HG03442 (cell line): Measurements from ENCODE around the gene SYCE3.
"Not testable (repeated sequence)": the region's sequence is repeated elsewhere in the genome, so short reads cannot be mapped to it uniquely, and the experiment has no call there.

Source experiments
- ATAC-seq: cut with Tn5 transposase; IDR thresholded peaks from one replicate; pipeline ENCODE4 v1.9.1; 2021; ENCODE audit warnings: mild to moderate bottlenecking, moderate library complexity; ENCODE audit not compliant: unreplicated experiment

Gene SYCE3, protein sequence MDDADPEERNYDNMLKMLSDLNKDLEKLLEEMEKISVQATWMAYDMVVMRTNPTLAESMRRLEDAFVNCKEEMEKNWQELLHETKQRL

DNA sequence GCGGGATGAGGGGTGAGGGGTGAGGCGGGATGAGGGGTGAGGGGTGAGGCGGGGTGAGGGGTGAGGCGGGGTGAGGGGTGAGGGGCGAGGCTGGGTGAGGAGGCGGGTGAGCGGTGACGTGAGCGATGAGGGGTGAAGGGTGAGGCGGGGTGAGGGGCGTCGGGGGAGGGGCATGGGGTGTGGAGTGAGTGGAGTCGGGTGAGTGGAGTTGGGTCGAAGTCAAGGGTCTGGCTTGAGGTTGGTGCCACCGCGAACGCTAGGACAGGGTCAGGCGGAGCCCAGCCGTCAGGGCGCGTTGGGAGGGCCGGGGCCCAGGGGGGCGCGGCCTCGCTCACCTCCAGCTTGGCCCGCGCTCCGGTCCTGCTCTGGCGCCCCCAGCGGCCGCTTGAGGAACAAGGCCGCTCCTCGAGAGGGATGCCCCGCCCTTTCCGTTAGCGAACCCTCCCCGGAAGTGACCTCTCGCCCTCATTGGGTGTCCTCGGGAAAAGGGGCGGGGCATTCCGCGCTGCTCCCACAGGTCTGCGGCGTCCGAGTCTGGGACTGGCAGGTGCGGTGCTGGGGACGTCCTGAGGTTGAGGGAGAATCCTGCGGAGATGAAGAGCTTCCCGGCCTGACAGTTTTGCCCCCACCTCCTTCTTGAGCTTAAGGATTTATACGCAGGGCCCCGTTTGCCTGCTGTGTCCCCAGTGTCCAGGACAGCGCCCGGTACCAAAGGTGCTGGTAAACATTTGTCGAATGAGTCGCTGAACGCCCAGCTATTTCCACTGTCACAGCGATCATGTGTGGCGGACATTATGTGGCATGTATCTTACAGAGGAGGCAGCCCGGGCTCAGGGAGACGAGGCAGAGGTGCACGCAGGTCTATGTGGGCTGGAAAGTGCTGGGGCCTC is at the start of gene SYCE3:
Gene SYCE3, minus strand, starts transcription at position 397 of the 890 bp plus-strand sequence. CDS start 6,514 bp downstream, outside the sequence.
- ATAC-seq, result peak; percentile 92

DNA sequence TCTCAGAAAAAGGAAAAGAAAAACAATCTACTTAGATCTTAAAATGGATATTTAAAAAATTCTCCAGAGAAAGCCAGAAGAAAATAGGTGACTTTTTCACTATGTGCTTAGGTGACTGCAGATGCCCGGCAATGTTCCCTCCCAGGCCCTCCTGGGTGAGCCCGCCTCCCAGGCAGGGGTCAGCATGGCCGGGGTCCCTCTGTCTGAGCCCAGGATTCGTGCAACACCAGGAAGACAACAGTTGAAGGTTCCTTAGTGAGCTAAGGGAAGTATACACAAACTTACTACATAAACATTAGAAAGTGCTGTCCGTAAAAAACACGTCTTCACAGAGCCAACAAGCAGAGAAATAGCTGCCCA is 49.4 kb upstream of the SYCE3 start:
- no peak for ATAC-seq

DNA sequence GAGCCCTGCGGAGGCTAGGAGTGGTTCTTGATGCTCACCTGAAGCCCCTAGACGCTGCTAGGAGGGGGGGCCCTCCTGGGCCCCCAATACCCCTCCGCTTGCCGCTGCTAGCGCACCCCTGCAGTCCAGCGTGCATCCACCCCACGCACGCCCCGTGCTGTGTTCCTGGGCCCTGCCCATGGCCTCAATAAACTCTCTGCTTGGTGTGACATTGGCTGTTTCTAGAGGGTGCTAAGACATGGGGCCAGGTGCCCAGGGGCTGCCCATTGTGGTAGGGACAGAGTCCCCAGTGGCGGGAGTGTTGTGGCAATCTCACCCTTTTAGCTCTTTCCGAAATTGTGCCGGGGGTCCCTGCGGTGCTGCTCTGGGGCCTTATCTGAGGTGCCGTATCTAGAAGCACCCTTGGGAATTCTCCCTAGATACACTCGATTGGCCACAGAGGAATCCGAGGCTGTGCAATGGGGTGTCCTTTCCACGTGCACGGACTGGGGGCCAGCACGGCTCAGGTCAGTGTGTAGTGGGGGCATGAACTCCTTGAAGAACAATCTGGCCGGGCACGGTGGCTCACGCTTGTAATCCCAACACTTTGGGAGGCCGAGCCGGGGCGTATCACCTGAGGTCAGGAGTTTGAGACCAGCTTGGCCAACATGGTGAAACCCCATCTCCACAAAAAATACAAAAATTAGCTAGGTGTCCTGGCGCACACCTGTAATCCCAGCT is 48.8 kb upstream of the SYCE3 start:
- ATAC-seq, result no peak

DNA sequence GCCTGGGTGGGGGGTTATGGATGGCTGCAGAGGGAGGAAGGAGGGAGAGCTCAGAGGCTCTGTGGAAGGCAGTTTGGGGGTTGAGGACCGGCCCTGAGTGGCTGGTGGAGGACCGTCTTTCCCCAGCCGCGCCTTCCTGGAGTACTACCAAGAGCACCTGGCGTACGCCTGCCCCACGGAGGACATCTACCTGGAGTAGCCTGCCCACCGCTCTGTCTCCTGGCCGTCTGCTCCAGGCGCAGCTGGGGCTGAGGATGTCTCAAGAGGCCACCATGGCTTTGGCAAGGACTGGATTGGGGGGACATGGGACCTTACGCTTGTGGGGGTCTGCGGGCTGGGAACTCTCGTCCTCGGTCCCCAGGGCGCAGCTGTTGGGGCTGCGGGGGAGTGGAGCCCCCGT is 47.9 kb upstream of the SYCE3 start:
- ATAC-seq, result no peak

DNA sequence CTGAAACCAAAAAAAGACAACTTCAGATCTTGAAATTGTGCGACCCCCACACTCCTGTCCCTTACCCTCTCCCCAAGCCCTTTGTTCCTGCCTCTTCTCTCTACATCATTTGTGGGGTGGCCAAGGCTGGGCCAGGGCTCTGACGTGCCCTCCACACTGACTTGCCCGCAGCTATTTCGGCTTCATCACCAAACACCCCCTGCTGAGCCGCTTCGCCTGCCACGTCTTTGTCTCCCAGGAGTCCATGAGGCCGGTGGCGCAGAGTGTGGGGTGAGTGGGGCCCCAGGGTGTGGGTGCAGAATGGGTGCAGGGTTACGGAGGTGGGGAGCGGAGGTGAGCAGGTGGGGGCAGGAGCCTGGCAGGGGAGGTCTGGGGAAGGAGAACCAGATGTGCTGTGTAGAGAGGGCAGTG is 47.3 kb upstream of the SYCE3 start:
- no peak for ATAC-seq

DNA sequence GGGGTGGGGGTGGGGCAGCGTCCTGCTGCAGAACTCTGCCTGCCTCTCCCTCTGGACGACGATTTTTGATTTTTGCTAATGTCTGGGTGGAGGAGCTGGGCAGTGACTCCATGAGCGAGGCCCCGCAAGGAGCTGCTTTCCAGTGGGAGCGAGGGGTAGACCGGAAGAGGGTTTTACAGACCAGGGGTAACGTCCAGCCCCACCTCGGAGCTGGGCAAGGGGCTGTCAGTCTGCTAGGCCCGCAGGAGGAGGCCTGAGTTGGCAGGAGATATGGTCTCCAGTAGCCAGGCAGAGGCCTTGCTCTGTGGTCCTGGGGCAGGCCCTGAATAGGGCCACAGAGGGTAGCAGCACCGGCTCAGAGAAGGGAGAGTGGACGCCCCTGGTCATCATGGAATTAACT is 46.9 kb upstream of the SYCE3 start:
- ATAC-seq, result no peak

DNA sequence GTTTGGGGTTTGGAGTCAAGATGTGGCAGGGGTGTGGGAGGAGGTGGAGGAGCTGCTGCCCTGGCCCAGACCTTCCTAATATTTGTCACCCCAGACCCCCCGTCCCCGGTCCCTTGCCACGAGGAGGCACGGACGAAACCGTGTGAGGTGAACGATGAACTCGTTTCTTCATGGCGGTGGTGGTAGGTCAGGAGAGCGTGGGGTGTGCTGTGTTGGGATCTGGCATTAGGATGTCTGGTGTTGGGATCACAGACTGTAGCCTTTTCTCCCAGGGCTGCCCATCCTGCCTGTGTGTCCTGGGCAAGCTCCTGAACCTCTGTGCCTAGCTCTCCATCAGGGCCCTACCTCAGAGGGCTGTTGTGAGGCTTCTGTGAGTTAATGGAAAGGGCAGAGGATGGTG is 46.3 kb upstream of the SYCE3 start:
- ATAC-seq, result no peak

DNA sequence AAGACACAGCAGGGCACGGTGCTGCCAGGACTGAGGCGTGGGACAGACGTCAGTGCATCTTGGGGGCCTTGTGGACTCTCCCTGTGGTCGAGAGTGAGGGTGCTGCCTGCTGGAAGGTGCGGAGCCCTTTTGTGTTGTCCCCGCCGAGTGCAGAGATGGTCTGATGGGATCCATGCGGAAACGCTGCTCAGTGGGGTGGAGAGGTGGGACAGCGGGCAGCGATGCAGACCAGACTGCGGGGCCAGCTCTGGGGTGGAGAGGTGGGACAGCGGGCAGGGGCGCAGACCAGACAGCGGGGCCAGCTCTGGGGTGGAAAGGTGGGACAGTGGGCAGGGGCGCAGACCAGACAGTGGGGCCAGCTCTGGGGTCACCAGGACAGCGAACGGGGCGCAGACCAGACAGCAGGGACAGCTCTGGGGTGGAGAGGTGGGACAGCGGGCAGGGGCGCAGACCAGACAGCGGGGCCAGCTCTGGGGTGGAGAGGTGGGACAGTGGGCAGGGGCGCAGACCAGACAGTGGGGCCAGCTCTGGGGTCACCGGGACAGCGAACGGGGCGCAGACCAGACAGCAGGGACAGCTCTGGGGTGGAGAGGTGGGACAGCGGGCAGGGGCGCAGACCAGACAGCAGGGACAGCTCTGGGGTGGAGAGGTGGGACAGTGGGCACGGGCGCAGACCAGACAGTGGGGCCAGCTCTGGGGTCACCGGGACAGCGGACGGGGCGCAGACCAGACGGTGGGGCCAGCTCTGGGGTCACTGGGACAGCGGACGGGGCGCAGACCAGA is 45.5 kb upstream of the SYCE3 start:
- ATAC-seq, result not testable (repeated sequence)

DNA sequence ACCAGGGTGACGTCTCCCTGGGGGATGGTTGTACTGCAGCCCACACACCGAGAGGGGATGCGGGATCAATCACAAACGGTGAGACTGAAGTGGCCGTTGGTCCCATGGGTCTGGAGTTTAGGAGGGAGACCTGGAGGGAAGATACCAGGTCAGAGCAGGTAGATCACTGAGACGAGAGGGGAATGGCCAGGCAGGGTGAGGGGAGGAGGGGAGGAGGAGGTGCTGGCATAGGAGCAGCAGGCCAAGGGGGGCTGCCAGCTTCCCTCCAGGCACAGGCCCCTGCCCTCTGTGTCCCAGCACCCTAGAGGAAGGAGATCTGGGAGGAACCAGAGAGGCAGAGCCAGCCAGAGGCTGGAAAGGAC is 44.9 kb upstream of the SYCE3 start:
- no peak for ATAC-seq

DNA sequence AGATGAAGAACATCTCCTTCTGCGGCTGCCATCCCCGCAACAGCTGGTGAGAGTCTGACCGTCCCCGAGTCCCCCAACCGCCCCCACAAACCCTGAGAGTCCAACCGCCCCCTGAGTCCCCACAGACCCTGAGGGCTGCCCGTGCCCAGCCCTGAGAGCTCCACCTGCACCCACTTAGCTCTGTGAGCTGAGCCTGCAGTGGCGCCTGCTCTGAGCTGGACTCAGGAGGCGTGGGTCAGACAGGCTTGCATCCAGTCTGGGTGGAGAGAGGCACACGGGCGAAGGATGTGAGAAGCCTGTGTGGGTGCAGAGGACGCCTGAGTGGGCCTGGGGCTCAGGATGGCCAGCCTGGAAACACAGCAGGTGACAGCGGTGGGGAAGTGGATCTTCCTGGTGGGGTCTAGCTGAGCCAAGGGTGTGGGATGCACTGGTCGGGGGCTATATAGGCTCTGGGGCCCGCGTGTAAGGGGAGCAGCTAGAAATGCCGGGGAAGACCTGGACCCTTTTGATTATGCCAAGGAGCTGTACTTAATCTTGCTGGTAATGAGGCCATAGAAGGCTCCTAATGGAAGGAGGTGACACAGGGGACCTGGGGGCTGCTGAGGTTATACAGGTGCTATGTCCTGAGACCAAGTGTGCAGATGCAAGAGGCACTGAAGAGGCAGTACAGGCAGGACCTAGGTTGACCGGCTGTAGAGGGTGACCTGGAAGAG is 44.4 kb upstream of the SYCE3 start:
- ATAC-seq, result no peak

DNA sequence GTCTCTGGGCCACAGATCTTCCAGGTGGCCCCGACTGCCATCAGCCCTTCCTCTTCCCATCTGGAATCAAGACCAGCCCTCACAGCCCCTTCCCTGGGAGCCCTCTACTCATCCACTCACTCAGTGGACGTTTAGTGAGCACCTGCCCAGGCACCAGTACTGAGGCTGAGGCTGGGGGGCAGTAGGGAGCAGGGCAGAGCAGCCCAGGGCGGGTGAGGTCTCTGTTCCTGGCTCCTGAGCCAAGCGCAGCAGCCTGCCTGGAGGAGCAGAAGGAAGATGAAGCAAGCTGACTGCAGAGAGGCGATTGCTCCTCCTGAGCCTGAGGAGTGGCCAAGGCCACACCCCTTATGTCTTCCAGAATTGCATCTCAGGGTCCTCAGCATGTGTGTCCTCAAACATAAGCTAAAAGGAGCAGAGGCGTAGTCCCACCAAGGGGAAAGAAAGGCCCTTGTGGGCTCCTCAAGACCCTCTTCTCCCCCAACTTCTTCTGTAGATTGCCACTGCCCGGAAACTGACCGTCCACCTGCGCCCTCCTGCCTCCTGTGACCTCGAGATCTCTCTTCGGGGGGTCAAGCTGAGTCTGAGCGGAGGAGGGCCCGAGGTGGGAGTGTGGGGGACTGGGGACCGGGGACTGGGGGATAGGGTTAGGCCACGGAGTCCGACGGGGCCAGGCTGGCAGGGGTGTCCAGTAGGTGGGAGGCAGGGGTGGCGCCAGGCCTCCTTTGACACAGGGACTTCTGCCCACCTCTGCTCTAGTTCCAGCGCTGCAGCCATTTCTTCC is 43.6 kb upstream of the SYCE3 start:
- no peak for ATAC-seq

DNA sequence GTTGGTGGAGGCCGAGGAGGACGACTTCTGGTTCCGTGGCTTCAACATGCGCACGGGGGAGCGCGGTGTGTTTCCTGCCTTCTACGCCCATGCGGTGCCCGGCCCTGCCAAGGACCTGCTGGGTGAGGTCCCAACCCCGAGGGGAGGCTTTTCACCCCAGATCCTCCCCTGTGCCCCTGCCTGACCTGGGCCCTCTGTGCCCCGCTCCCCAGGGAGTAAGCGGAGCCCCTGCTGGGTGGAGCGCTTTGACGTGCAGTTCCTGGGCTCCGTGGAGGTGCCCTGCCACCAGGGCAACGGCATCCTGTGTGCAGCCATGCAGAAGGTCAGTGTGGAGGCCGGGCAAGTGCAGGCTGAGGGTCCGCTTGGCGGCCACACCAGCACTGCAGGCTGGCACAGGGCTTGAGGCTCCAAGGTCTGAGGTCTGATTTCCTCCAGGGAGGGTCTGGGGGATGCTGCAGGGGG is 42.9 kb upstream of the SYCE3 start:
- ATAC-seq, result no peak

DNA sequence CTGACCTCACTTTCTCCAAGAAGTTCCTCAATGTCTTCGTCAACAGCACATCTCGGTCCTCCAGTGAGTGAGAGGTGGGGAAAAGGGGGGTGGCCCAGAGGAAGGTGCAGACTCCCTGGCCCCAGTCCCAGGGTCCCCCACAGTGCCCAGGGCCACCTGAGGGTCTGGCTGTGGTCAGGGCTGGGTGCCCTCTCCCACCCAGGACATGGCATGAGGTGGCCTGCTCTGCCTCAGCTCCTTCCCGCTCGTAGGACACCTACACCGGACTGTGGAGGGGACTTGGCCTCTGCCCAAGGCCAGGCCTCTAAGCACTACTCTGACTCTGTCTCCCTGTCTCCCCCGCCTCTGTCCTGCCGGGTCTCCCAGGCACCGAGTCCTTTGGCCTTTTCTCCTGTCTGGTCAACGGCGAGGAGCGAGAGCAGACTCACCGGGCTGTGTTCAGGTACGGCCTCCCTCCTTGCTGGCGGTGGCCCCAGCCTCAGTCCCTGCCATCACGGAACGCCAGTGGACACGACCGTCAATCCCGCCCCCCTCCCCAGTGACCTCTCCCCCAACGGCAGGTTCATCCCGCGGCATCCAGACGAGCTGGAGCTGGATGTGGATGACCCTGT is 42.4 kb upstream of the SYCE3 start:
- no peak for ATAC-seq

DNA sequence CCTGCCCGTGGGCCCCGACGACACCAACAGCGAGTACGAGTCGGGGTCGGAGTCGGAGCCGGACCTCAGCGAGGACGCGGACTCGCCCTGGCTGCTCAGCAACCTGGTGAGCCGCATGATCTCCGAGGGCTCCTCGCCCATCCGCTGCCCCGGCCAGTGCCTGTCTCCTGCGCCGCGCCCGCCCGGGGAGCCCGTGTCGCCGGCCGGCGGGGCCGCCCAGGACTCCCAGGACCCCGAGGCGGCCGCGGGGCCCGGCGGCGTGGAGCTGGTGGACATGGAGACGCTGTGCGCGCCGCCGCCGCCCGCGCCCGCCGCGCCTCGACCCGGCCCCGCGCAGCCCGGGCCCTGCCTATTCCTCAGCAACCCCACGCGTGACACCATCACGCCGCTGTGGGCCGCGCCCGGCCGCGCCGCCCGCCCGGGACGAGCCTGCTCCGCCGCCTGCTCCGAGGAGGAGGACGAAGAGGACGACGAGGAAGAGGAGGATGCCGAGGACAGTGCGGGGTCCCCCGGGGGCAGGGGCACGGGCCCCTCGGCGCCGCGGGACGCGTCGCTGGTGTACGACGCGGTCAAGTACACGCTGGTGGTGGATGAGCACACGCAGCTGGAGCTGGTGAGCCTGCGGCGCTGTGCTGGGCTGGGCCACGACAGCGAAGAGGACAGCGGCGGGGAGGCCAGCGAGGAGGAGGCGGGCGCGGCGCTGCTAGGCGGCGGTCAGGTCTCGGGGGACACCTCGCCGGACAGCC is 41.7 kb upstream of the SYCE3 start:
- no peak for ATAC-seq

DNA sequence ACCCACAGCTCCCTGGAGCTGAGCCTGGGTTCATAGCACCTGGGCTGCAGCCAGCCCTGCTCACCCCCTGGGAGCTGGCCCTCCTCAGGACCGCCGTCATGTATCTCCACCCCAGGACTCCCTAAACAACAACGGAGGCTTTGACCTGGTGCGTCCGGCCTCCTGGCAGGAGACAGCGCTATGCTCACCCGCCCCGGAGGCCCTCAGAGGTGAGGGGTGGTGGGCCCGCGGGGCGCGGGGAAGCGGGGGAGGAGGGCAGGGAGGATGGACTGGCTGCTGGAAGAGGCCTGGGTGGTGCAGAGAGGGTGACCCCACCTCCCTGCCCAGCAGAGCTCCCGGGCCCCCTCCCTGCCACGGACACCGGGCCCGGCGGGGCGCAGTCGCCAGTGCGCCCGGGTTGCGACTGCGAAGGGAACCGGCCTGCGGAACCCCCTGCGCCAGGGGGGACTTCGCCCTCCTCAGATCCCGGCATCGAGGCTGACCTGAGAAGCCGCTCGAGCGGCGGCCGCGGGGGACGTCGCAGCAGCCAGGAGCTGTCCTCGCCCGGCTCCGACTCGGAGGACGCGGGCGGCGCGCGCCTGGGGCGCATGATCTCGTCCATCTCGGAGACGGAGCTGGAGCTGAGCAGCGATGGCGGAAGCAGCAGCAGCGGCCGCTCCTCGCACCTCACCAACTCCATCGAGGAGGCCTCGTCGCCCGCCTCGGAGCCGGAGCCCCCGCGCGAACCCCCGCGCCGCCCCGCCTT is 41.0 kb upstream of the SYCE3 start:
- no peak for ATAC-seq

DNA sequence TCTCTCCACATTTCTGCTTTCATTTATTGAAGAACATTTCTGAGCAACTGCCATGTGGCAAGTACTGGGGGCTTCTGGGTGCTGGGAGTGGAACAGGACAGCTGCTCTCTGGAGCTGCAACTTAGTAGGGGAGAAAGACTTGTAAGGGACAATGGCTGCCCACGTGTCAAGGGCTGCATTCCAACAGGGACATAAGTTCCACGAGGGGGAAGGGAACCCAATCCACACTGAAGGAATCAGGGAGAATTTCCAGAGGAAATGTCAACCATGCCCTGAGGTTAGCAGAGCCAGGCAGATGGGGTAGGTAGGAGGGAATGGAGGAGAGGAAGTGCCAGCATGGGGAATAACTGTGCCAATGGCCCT is 39.6 kb upstream of the SYCE3 start:
- ATAC-seq, result no peak

DNA sequence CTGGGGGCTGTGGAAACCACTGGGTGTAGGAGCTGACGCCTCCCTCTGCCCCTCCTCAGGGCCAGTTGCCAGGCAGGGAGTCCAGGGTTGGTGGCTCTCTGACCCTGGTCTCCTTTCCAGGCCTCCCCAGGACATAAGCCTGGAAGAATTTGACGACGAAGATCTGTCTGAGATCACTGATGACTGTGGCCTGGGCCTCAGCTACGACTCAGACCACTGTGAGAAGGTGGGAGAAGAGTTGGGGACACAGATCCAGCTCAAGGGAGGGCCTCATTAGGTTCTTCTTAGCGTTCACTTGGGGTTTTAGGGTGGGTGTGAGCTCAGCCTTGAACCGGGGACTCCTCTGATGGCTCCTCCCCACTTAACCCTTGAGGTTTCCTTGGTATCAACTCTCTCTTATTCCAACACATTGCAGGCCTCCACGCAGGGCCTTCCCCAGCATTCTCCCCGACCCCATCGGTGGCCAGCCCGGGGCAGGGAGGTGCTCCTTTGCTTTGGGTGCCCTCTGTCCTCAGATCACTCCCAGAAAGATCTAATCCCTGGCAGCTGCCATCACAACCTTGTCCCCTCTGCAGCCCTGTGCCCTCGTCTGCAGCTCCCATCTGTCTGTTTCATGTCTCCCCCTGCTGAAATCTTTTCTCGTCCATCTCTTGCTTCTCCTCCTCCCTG is 39.1 kb upstream of the SYCE3 start:
- no peak for ATAC-seq
